Mucosa of descending colon (tissue), 3 donors: ENCODE measurements around the gene SLC12A6. TPM values are rescaled to one million over a fixed set of nuclear protein-coding genes. Genes with fewer than 3 reads are reported as not detected.

Source experiments
- ATAC-seq: fragments of 200-7000 bp; cut with Tn5 transposase; one replicate; pipeline ENCODE4 v1.9.1; 2020; ENCODE audit warnings: mild to moderate bottlenecking, moderate library complexity
- DNase-seq, 3 donors: peaks; one replicate each; pipeline ENCODE4 v3.0.0-alpha.2; 2020
- H3K36me3 ChIP-seq: fragments of 200-600 bp; one replicate; pipeline ENCODE4 v1.8.0; 2021; ENCODE audit warnings: low read depth, mild to moderate bottlenecking
- H3K4me1 ChIP-seq: fragments of 200-600 bp; one replicate; pipeline ENCODE4 v1.8.0; 2021; ENCODE audit warnings: low read depth, mild to moderate bottlenecking
- H3K4me3 ChIP-seq: fragments of 200-600 bp; one replicate; pipeline ENCODE4 v1.8.0; 2021; ENCODE audit warnings: mild to moderate bottlenecking
- H3K9me3 ChIP-seq: fragments of 200-600 bp; one replicate; pipeline ENCODE4 v1.8.0; 2021; ENCODE audit warnings: mild to moderate bottlenecking
- CTCF ChIP-seq: fragments of 200-600 bp; IDR thresholded peaks from one replicate; pipeline ENCODE4 v1.8.0; 2022; ENCODE audit warnings: antibody characterized with exemption, mild to moderate bottlenecking
- intact Hi-C, 2 donors: fragments of 100-400 bp; cut with DNase I in 1 of 2; cut with micrococcal nuclease in 1 of 2; formaldehyde crosslinking; loops; one replicate each; pipeline versions ENCODE4 v1.11.0 to v1.11.1; 2022; cut with DNase I, micrococcal nuclease
- total RNA-seq, 3 donors: library from RNA; stranded (reverse); fragmentation: NEBNext Ultra II Directional in 2 of 3; extraction: Animal tissue kit (Norgen Biotek cat#: 25700) in 2 of 3; gene quantifications; one replicate each; pipeline versions ENCODE4 v1.2.1 to v1.2.4, GENCODE V29; 2021 to 2023
- donor health status: DM: no; HTN: no; CAD: no; lungs with moderate emphysema.
- donor health status: DM: no; HTN: no; CAD: no.
- donor health status: DM: no; HTN: yes; CAD: no.

SLC12A6 gene
- total RNA-seq, 3 donors from 2014 or later = 17.7 to 26.2 (median 23.2) TPM

GRCh38 chr15:34370643-34371042 lies 33.1 kb upstream of the SLC12A6 start:
- no peak for DNase-seq
- Histone ChIP-seq H3K4me3 (no peak overlapping the region), H3K36me3 (no peaks in the 10 kb centered on the region), H3K4me1 (peaks cover 16% of the 10 kb centered on the region), H3K9me3 (no peaks in the 10 kb centered on the region)
- no peak for TF ChIP-seq CTCF
- no peak for ATAC-seq
- intact Hi-C loops = no loop called here

GRCh38 chr15:34370129-34370528 lies 32.5 kb upstream of the SLC12A6 start:
- no peak for TF ChIP-seq CTCF
- H3K9me3 ChIP-seq = no peaks in the 10 kb centered on the region
- intact Hi-C loops = no loop called here
- ATAC-seq (no peak), DNase-seq (no peak)
- no peaks in the 10 kb centered on the region for H3K36me3 ChIP-seq
- H3K4me3 ChIP-seq = no peak overlapping the region
- peaks cover 21% of the 10 kb centered on the region for H3K4me1 ChIP-seq

- Histone ChIP-seq H3K36me3 (no peaks in the 10 kb centered on the region), H3K4me3 (peak within 1 kb of the TSS; percentile 67), H3K9me3 (no peaks in the 10 kb centered on the region), H3K4me1 (peaks cover 40% of the 10 kb centered on the region)
- intact Hi-C loops = loop anchor here in 1 of 2 donors (2.0 kb wide), 1 partner anchor 25 kb away; the partner anchor contains the start of genes NOP10 and NUTM1
- DNase-seq = peak; percentile 93 to 96 (median 96)
- peak; percentile 86 for ATAC-seq
- peak; percentile 95 for TF ChIP-seq CTCF
Measured at GRCh38 chr15:34367101-34368081, 29.8 kb upstream of the SLC12A6 start, which contains the start of gene LPCAT4. Gene LPCAT4 (minus strand): TSS chr15:34367196. CDS start chr15:34367100, 96 bp downstream.

GRCh38 chr15:34366271-34367065 lies 28.9 kb upstream of the SLC12A6 start:
- Histone ChIP-seq H3K4me1 (peaks cover 44% of the 10 kb centered on the region), H3K9me3 (no peaks in the 10 kb centered on the region), H3K36me3 (no peaks in the 10 kb centered on the region), H3K4me3 (peak overlapping the region; percentile 67)
- DNase-seq = peak; percentile 88 to 91 (median 90)
- ATAC-seq = peak; percentile 64
- no peak for TF ChIP-seq CTCF
- intact Hi-C loops = loop anchor here in 1 of 2 donors (2.0 kb wide), 1 partner anchor 24 kb away; the partner anchor contains the start of genes NOP10 and NUTM1

- intact Hi-C loops = loop anchor here in 1 of 2 donors (2.0 kb wide), 1 partner anchor 23 kb away; the partner anchor contains the start of genes NOP10 and NUTM1
- DNase-seq (no peak), ATAC-seq (no peak)
- H3K36me3 ChIP-seq = no peaks in the 10 kb centered on the region
- TF ChIP-seq CTCF = no peak
- peaks cover 48% of the 10 kb centered on the region for H3K4me1 ChIP-seq
- no peaks in the 10 kb centered on the region for H3K9me3 ChIP-seq
- peak overlapping the region; percentile 67 for H3K4me3 ChIP-seq
Measured at GRCh38 chr15:34365836-34366235, 28.3 kb upstream of the SLC12A6 start.
